AG04449 (cell line): Measurements from ENCODE around the gene UBXN7.
"Not testable (repeated sequence)": the region's sequence is repeated elsewhere in the genome, so short reads cannot be mapped to it uniquely, and the experiment has no call there.

Experiments
- CTCF ChIA-PET: fragments of 350-600 bp; formaldehyde crosslinking; extraction: SDS; loops from one replicate; lab custom pipeline; 2021; ENCODE audit warnings: antibody characterized with exemption; lab: Yijun Ruan, JAX
- POLR2A ChIA-PET: fragments of 400-600, 350-600 bp; formaldehyde crosslinking; extraction: SDS; loops from one replicate; lab custom pipeline; 2020; ENCODE audit warnings: antibody characterized with exemption, inconsistent platforms; lab: Yijun Ruan, JAX
- DNase-seq: peaks from one replicate; pipeline ENCODE4 v3.0.0-alpha.2; 2010; ENCODE audit warnings: low read depth, low spot score
- H3K4me3 ChIP-seq: 2 replicates; pipeline ENCODE4 v1.5.1; 2011; ENCODE audit warnings: low read depth, mild to moderate bottlenecking, control low read depth, low read length
- CTCF ChIP-seq: IDR thresholded peaks from one replicate; pipeline ENCODE4 v1.5.1; 2011; ENCODE audit warnings: mild to moderate bottlenecking, moderate library complexity, low read length, control low read depth, inconsistent platforms; ENCODE audit not compliant: insufficient read depth; ENCODE audit errors: missing control alignments

Gene UBXN7

GRCh38 chr3:196432137-196432879 is at the start of gene UBXN7:
UBXN7 (minus strand) TSS chr3:196432427; CDS start chr3:196432399, 28 bp downstream.
- TF ChIP-seq CTCF: no peak
- peak; percentile 33 for DNase-seq
- peak within 1 kb of the TSS; percentile 92 for H3K4me3 ChIP-seq
- ChIA-PET POLR2A (interaction anchor here (0.6 to 1.1 kb wide), 6 partner anchors 18 to 115 kb away, joined by 3 to 4 read pairs (median 3); no protein-coding TSS in a partner anchor), CTCF (interaction anchor here (0.9 kb wide), 1 partner anchor 82 kb away, joined by 4 read pairs; no protein-coding TSS in a partner anchor)

GRCh38 chr3:196477678-196478077 is 45.5 kb upstream of the UBXN7 start:
- TF ChIP-seq CTCF: no peak
- DNase-seq: no peak
- ChIA-PET CTCF (no interaction called here), POLR2A (no interaction called here)
- no peak overlapping the region for H3K4me3 ChIP-seq

- ChIA-PET POLR2A (no interaction called here), CTCF (interaction anchor here (0.8 kb wide), 1 partner anchor 51 kb away, joined by 3 read pairs; no protein-coding TSS in a partner anchor)
- no peak for TF ChIP-seq CTCF
- no peak overlapping the region for H3K4me3 ChIP-seq
- no peak for DNase-seq
Measured at GRCh38 chr3:196472286-196472685, 40.1 kb upstream of the UBXN7 start.

GRCh38 chr3:196471551-196471950 is 39.3 kb upstream of the UBXN7 start:
- no peak overlapping the region for H3K4me3 ChIP-seq
- no peak for TF ChIP-seq CTCF
- peak; percentile 34 for DNase-seq
- POLR2A ChIA-PET: interaction anchor here (0.6 kb wide), 2 partner anchors 9 to 15 kb away, joined by 3 read pairs; no protein-coding TSS in a partner anchor
- CTCF ChIA-PET: no interaction called here

- DNase-seq, POLR2A ChIA-PET, H3K4me3 ChIP-seq, CTCF ChIA-PET: not testable (repeated sequence)
Measured at GRCh38 chr3:196470182-196470581, 38.0 kb upstream of the UBXN7 start.

GRCh38 chr3:196463804-196464203 is 31.6 kb upstream of the UBXN7 start:
- CTCF ChIA-PET: interaction anchor here (1.3 kb wide), 1 partner anchor 13 kb away, joined by 4 read pairs; no protein-coding TSS in a partner anchor
- TF ChIP-seq CTCF: no peak
- H3K4me3 ChIP-seq: no peak overlapping the region
- POLR2A ChIA-PET: no interaction called here
- DNase-seq: no peak
